Right lobe of liver (tissue), 6 donors: ENCODE data around the gene NFATC3. TPM values are rescaled to one million over a fixed set of nuclear protein-coding genes. Genes with fewer than 3 reads are reported as not detected.
"Not testable (repeated sequence)": the region's sequence is repeated elsewhere in the genome, so short reads cannot be mapped to it uniquely, and the experiment has no call there.

ENCODE experiments used
- ATAC-seq, 4 donors: fragments of 200-7000 bp; cut with Tn5 transposase; one replicate each; pipeline ENCODE4 v1.9.1; 2020; ENCODE audit warnings: mild to moderate bottlenecking in 4 of 4, moderate library complexity in 4 of 4
- DNase-seq, 3 donors: peaks; one replicate each; pipeline ENCODE4 v3.0.0-alpha.2; 2020
- H3K27ac ChIP-seq, 3 donors: fragments of 200-600 bp; one replicate each; pipeline ENCODE4 v1.8.0; 2022
- H3K27me3 ChIP-seq, 2 donors: fragments of 200-600 bp; one replicate each; pipeline ENCODE4 v1.8.0; 2022
- H3K36me3 ChIP-seq, 4 donors: fragments of 200-600 bp; sonication (generic) in 1 of 4; one replicate each; pipeline versions ENCODE4 v1.5.1 to v1.8.0; 2017 to 2022; ENCODE audit warnings: control low read depth in 1 of 4
- H3K4me1 ChIP-seq, 4 donors: fragments of 200-600 bp; sonication (generic) in 1 of 4; one replicate each; pipeline versions ENCODE4 v1.5.1 to v1.8.0; 2017 to 2022; ENCODE audit warnings: control low read depth in 1 of 4
- H3K4me3 ChIP-seq, 3 donors: fragments of 200-600 bp; one replicate each; pipeline ENCODE4 v1.8.0; 2022
- H3K9me3 ChIP-seq, 4 donors: fragments of 200-600 bp; sonication (generic) in 1 of 4; one replicate each; pipeline versions ENCODE4 v1.5.1 to v1.8.0; 2017 to 2022; ENCODE audit warnings: control low read depth in 1 of 4
- CTCF ChIP-seq, 4 donors: fragments of 200-600 bp in 3 of 4; fragments of 450-650 bp in 1 of 4; IDR thresholded peaks; one replicate each; pipeline versions ENCODE4 v1.5.1 to v1.8.0; 2016 to 2022; ENCODE audit warnings: antibody characterized with exemption in 4 of 4, mild to moderate bottlenecking in 2 of 4
- POLR2A ChIP-seq: fragments of 450-650 bp; IDR thresholded peaks from one replicate; pipeline ENCODE4 v1.6.1; 2017; ENCODE audit warnings: antibody characterized with exemption, mild to moderate bottlenecking
- WGBS: methylation state at CpG from one replicate; pipeline ENCODE4 v1.1.6; 2018; ENCODE audit warnings: low coverage, low lambda C conversion rate; ENCODE audit not compliant: insufficient coverage; ENCODE audit errors: missing lambda C conversion rate; 5-methylcytosine and 5-hydroxymethylcytosine counted together
- intact Hi-C, 2 donors: fragments of 100-400 bp; cut with DNase I; formaldehyde crosslinking; loops; one replicate each; pipeline versions ENCODE4 v1.11.2 to v1.14.1; 2022
- total RNA-seq, 6 experiments: library from RNA; depleted of rRNA in 2 of 6; stranded (reverse); fragments of >200 nt in 2 of 6; fragmentation: NEBNext Ultra II Directional in 3 of 6; extraction: Animal tissue kit (Norgen Biotek cat#: 25700) in 3 of 6; gene quantifications; one replicate each; pipeline versions ENCODE4 v1.1.0 to v1.2.4, GENCODE V29; 2016 to 2023
- donor health status: DM: no; HTN: yes; CAD: no.
- donor health status: DM: no; HTN: no; CAD: no.
- donor health status: DM: no; HTN: no; CAD: no.
- donor health status: DM: no; HTN: yes; CAD: no.
- donor health status: DM: no; HTN: yes; CAD: no.

NFATC3 gene
- total RNA-seq, 6 experiments from 2014 or later, result 19.9 to 30.1 (median 25.1) TPM

DNA sequence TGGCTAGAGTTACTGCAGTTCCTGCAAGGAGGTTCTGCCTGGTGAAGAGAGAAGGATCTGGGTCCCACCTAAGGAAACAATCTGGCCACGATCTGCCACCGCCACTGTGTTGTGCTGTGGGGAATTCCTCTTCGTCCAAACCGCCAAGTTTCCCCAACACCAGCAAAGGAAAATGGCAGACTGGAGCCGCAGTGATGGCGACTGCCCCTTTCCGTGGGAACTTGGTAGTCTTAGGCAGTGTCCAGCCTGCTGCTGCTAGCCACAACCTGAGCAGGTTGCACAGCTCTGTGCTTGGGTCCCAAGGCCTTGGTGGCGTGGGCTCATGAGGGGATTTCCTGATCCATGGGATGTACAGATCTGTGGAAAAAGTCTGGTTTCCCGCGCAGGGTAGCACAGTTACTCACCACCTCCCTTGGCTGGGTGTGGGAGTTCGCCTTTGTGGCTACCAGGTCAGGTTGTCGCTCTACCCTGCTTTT, 28.6 kb downstream of the NFATC3 start:
- no peak for DNase-seq
- intact Hi-C loops, result no loop called here
- WGBS, result 92% methylated on average over 6 of the region's 12 CpGs
- Histone ChIP-seq H3K36me3 (no peaks in the 10 kb centered on the region), H3K4me3 (no peak overlapping the region), H3K9me3 (no peaks in the 10 kb centered on the region), H3K27me3 (no peaks in the 10 kb centered on the region), H3K4me1 (peaks cover 0 to 10% (median 0%) of the 10 kb centered on the region in 4 donors), H3K27ac (no peak overlapping the region)
- peak in 2 of 4 donors; percentile 33 to 36 for ATAC-seq
- TF ChIP-seq POLR2A (no peak), CTCF (IDR thresholded peaks at IDR 0.05) (no peak)

DNA sequence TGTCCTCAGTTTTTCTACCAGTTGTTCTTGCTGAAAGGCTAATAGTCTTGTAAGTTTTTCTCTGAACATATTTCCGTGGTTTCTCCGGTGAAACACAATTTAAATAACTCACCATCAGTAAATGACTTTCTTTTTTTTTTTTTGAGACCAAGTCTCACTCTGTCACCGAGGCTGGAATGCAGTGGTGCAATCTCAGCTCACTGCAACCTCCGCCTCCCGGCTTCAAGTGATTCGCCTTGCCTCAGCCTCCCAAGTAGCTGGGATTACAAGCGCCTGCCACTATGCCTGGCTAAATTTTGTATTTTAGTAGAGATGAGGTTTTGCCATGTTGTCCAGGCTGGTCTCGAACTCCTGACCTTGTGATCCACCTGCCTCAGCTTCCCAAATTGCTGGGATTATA, 29.8 kb downstream of the NFATC3 start:
- H3K4me3 ChIP-seq, H3K27ac ChIP-seq, DNase-seq, intact Hi-C loops, H3K36me3 ChIP-seq, H3K4me1 ChIP-seq, H3K9me3 ChIP-seq, ATAC-seq, H3K27me3 ChIP-seq: not testable (repeated sequence)
- WGBS, result 88% methylated on average over 8 of the region's 8 CpGs

GRCh38 chr16:68115851-68116250, 30.7 kb downstream of the NFATC3 start:
- H3K27ac ChIP-seq, result no peak overlapping the region
- WGBS, result 48% methylated on average over 2 of the region's 2 CpGs
- H3K36me3 ChIP-seq, result no peaks in the 10 kb centered on the region
- TF ChIP-seq CTCF (IDR thresholded peaks at IDR 0.05) (no peak), POLR2A (no peak)
- peaks cover 0 to 10% (median 0%) of the 10 kb centered on the region in 4 donors for H3K4me1 ChIP-seq
- DNase-seq (no peak), ATAC-seq (no peak)
- no peaks in the 10 kb centered on the region for H3K27me3 ChIP-seq
- H3K9me3 ChIP-seq, result no peaks in the 10 kb centered on the region
- intact Hi-C loops, result no loop called here
- no peak overlapping the region for H3K4me3 ChIP-seq

DNA sequence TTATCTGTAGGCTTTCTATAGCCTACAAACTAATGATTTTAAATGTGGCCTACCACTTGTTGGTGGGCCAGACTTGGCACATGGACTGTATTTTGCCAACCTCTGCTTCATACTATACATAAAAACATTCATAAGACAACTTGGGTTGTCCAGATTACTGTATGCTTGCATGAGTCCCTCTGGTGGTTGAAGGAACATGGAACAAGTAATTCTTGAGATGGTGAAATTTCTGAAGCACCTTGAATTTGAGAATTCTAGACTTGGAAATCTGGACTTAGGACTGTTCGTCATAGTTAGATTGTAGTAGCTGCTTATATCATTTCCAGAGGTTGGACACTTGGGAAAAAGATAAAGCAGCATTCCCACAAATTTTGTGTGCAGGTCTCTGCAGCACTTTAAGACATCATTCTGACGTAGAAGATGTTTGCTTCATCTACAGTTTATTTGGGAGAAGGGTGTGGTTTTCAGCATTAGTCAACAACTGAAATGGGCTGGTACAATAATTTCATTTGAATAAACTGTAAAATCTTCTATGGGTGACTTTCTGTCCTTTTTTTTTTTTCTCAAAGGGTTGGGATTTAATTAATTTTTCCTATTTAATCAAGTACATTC, 31.2 kb downstream of the NFATC3 start:
- TF ChIP-seq POLR2A, result no peak
- TF ChIP-seq CTCF (IDR thresholded peaks at IDR 0.05), result peak in 3 of 4 donors; percentile 23 to 29 (median 24)
- no peaks in the 10 kb centered on the region for H3K36me3 ChIP-seq
- DNase-seq, result no peak

GRCh38 chr16:68117884-68118283, 32.7 kb downstream of the NFATC3 start:
- ATAC-seq (no peak), DNase-seq (no peak)
- H3K36me3 ChIP-seq, result no peaks in the 10 kb centered on the region
- WGBS, result 62% methylated on average over 3 of the region's 3 CpGs
- TF ChIP-seq CTCF (IDR thresholded peaks at IDR 0.05) (no peak), POLR2A (no peak)
- H3K27ac ChIP-seq, result no peak overlapping the region
- H3K27me3 ChIP-seq, result no peaks in the 10 kb centered on the region
- intact Hi-C loops, result no loop called here
- H3K4me3 ChIP-seq, result no peak overlapping the region
- H3K4me1 ChIP-seq, result peaks cover 0 to 6% (median 0%) of the 10 kb centered on the region in 4 donors
- no peaks in the 10 kb centered on the region for H3K9me3 ChIP-seq

More for the DNA sequence above, 31.2 kb downstream of the NFATC3 start:
- Histone ChIP-seq H3K27me3 (no peaks in the 10 kb centered on the region), H3K4me3 (no peak overlapping the region), H3K4me1 (peaks cover 0 to 10% (median 0%) of the 10 kb centered on the region in 4 donors), H3K27ac (no peak overlapping the region), H3K9me3 (no peaks in the 10 kb centered on the region)
- intact Hi-C loops, result no loop called here
- ATAC-seq, result no peak
- 55% methylated on average over 2 of the region's 2 CpGs for WGBS

GRCh38 chr16:68118954-68119353, 33.8 kb downstream of the NFATC3 start:
- H3K27ac ChIP-seq, DNase-seq, ATAC-seq, H3K9me3 ChIP-seq, intact Hi-C loops, H3K4me3 ChIP-seq, H3K4me1 ChIP-seq, H3K27me3 ChIP-seq, H3K36me3 ChIP-seq: not testable (repeated sequence)
- 93% methylated on average over 6 of the region's 13 CpGs for WGBS

GRCh38 chr16:68120496-68120895, 35.3 kb downstream of the NFATC3 start:
- DNase-seq, H3K27ac ChIP-seq, H3K4me3 ChIP-seq, H3K9me3 ChIP-seq, ATAC-seq, intact Hi-C loops, H3K4me1 ChIP-seq, H3K27me3 ChIP-seq, H3K36me3 ChIP-seq: not testable (repeated sequence)
- 78% methylated on average over 5 of the region's 5 CpGs for WGBS
